BLaER1 (cell line): ENCODE data around the gene C6orf163.
"Not testable (repeated sequence)": the region's sequence is repeated elsewhere in the genome, so short reads cannot be mapped to it uniquely, and the experiment has no call there.

Experiments
- H3K27ac ChIP-seq: shearing (Covaris generic); formaldehyde crosslinking; 2 replicates; pipeline ENCODE4 v1.8.1; 2022
- H3K27me3 ChIP-seq: shearing (Covaris generic); formaldehyde crosslinking; 2 replicates; pipeline ENCODE4 v1.8.1; 2022
- H3K36me3 ChIP-seq: shearing (Covaris generic); formaldehyde crosslinking; 2 replicates; pipeline ENCODE4 v1.8.1; 2022
- H3K4me1 ChIP-seq: shearing (Covaris generic); formaldehyde crosslinking; 2 replicates; pipeline ENCODE4 v1.8.1; 2022
- H3K4me2 ChIP-seq: shearing (Covaris generic); formaldehyde crosslinking; 2 replicates; pipeline ENCODE4 v1.8.1; 2022
- H3K4me3 ChIP-seq: shearing (Covaris generic); formaldehyde crosslinking; 2 replicates; pipeline ENCODE4 v1.8.1; 2022
- H3K9ac ChIP-seq: shearing (Covaris generic); formaldehyde crosslinking; 2 replicates; pipeline ENCODE4 v1.8.1; 2022
- H3K9me3 ChIP-seq: shearing (Covaris generic); formaldehyde crosslinking; 2 replicates; pipeline ENCODE4 v1.8.1; 2022
- H4K20me1 ChIP-seq: shearing (Covaris generic); formaldehyde crosslinking; 2 replicates; pipeline ENCODE4 v1.8.1; 2022
- Cebpa-rat ChIP-seq: shearing (Covaris generic); IDR thresholded peaks from 2 replicates; pipeline ENCODE4 v1.8.1; 2022

The C6orf163 gene

GRCh38 chr6:87344731-87345130 is at the start of gene C6orf163:
C6orf163 (plus strand) TSS chr6:87344813; CDS start chr6:87345100, 287 bp downstream.
- no peaks in the 10 kb centered on the region for H3K36me3 ChIP-seq

GRCh38 chr6:87297119-87297518 is 47.5 kb upstream of the C6orf163 start:
- Histone ChIP-seq H3K36me3 (no peaks in the 10 kb centered on the region), H4K20me1 (no peaks in the 10 kb centered on the region), H3K27me3 (no peaks in the 10 kb centered on the region), H3K4me3 (no peak overlapping the region), H3K4me2 (no peak overlapping the region), H3K4me1 (no peaks in the 10 kb centered on the region), H3K9ac (no peak overlapping the region), H3K27ac (no peak overlapping the region), H3K9me3 (no peaks in the 10 kb centered on the region)
- no peak for TF ChIP-seq Cebpa-rat

More at GRCh38 chr6:87344731-87345130, at the start of gene C6orf163:
- Histone ChIP-seq H3K4me1 (no peaks in the 10 kb centered on the region), H3K27ac (no peak within 1 kb of the TSS), H3K9ac (no peak within 1 kb of the TSS), H3K4me2 (no peak within 1 kb of the TSS), H3K9me3 (no peaks in the 10 kb centered on the region), H3K27me3 (no peaks in the 10 kb centered on the region), H3K4me3 (no peak within 1 kb of the TSS), H4K20me1 (no peaks in the 10 kb centered on the region)
- TF ChIP-seq Cebpa-rat, result no peak

- not testable (repeated sequence) for H3K36me3 ChIP-seq, H3K4me2 ChIP-seq, H3K4me3 ChIP-seq
These were observed 43.3 kb upstream of the C6orf163 start for GRCh38 chr6:87301277-87301676.

GRCh38 chr6:87308970-87309369 is 35.6 kb upstream of the C6orf163 start:
- Histone ChIP-seq H3K9me3 (no peaks in the 10 kb centered on the region), H3K27me3 (no peaks in the 10 kb centered on the region), H3K27ac (no peak overlapping the region), H4K20me1 (no peaks in the 10 kb centered on the region), H3K4me3 (no peak overlapping the region), H3K9ac (no peak overlapping the region), H3K4me1 (no peaks in the 10 kb centered on the region), H3K4me2 (no peak overlapping the region), H3K36me3 (no peaks in the 10 kb centered on the region)
- TF ChIP-seq Cebpa-rat, result no peak

More at GRCh38 chr6:87301277-87301676, 43.3 kb upstream of the C6orf163 start:
- not testable (repeated sequence) for H4K20me1 ChIP-seq, H3K9me3 ChIP-seq, H3K27ac ChIP-seq, H3K27me3 ChIP-seq, H3K9ac ChIP-seq, H3K4me1 ChIP-seq

- no peaks in the 10 kb centered on the region for H3K4me1 ChIP-seq
- no peak overlapping the region for H3K9ac ChIP-seq
- H3K27ac ChIP-seq, result no peak overlapping the region
- no peak for TF ChIP-seq Cebpa-rat
- H3K4me3 ChIP-seq, result no peak overlapping the region
- H3K27me3 ChIP-seq, result no peaks in the 10 kb centered on the region
- H3K36me3 ChIP-seq, result no peaks in the 10 kb centered on the region
- no peaks in the 10 kb centered on the region for H4K20me1 ChIP-seq
- H3K9me3 ChIP-seq, result no peaks in the 10 kb centered on the region
- no peak overlapping the region for H3K4me2 ChIP-seq
These were observed 31.8 kb upstream of the C6orf163 start for GRCh38 chr6:87312860-87313259.

- no peaks in the 10 kb centered on the region for H3K36me3 ChIP-seq
- TF ChIP-seq Cebpa-rat, result no peak
- H4K20me1 ChIP-seq, result no peaks in the 10 kb centered on the region
- H3K27ac ChIP-seq, result no peak overlapping the region
- no peak overlapping the region for H3K9ac ChIP-seq
- H3K4me1 ChIP-seq, result no peaks in the 10 kb centered on the region
- H3K27me3 ChIP-seq, result no peaks in the 10 kb centered on the region
- no peak overlapping the region for H3K4me3 ChIP-seq
- H3K4me2 ChIP-seq, result no peak overlapping the region
- no peaks in the 10 kb centered on the region for H3K9me3 ChIP-seq
These were observed 29.5 kb upstream of the C6orf163 start for GRCh38 chr6:87315071-87315470.

- Histone ChIP-seq H3K4me3 (no peak overlapping the region), H3K4me2 (no peak overlapping the region), H3K4me1 (no peaks in the 10 kb centered on the region), H3K9me3 (no peaks in the 10 kb centered on the region), H3K36me3 (no peaks in the 10 kb centered on the region), H3K27ac (no peak overlapping the region), H4K20me1 (no peaks in the 10 kb centered on the region), H3K27me3 (no peaks in the 10 kb centered on the region), H3K9ac (no peak overlapping the region)
- TF ChIP-seq Cebpa-rat, result no peak
These were observed 25.2 kb upstream of the C6orf163 start for GRCh38 chr6:87319271-87319987.

- peak within 1 kb of the TSS; percentile 65 for H3K27ac ChIP-seq
- no peaks in the 10 kb centered on the region for H3K9me3 ChIP-seq
- peak within 1 kb of the TSS; percentile 60 for H3K4me2 ChIP-seq
- H3K4me3 ChIP-seq, result peak within 1 kb of the TSS; percentile 73
- H3K36me3 ChIP-seq, result no peaks in the 10 kb centered on the region
- no peaks in the 10 kb centered on the region for H4K20me1 ChIP-seq
- H3K9ac ChIP-seq, result peak within 1 kb of the TSS; percentile 75
- TF ChIP-seq Cebpa-rat, result no peak
- H3K4me1 ChIP-seq, result no peaks in the 10 kb centered on the region
- no peaks in the 10 kb centered on the region for H3K27me3 ChIP-seq
These were observed 22.1 kb upstream of the C6orf163 start, which contains the start of gene SMIM8 for GRCh38 chr6:87322304-87323212. SMIM8 (plus strand) TSS chr6:87322588; CDS start chr6:87337032, 14,444 bp downstream.

GRCh38 chr6:87323880-87324279 is 20.7 kb upstream of the C6orf163 start:
- H3K4me2 ChIP-seq, H4K20me1 ChIP-seq, H3K4me3 ChIP-seq, H3K4me1 ChIP-seq, H3K9ac ChIP-seq, H3K9me3 ChIP-seq, H3K27ac ChIP-seq, H3K36me3 ChIP-seq, H3K27me3 ChIP-seq: not testable (repeated sequence)

- Histone ChIP-seq H3K27ac (no peak overlapping the region), H3K9me3 (peaks cover 11% of the 10 kb centered on the region; the same call in 1 of the 2 replicates), H3K4me2 (peak overlapping the region; percentile 34), H3K27me3 (no peaks in the 10 kb centered on the region), H3K36me3 (no peaks in the 10 kb centered on the region), H3K9ac (no peak overlapping the region), H3K4me3 (no peak overlapping the region), H4K20me1 (no peaks in the 10 kb centered on the region), H3K4me1 (peaks cover 29% of the 10 kb centered on the region)
- no peak for TF ChIP-seq Cebpa-rat
These were observed 13.7 kb upstream of the C6orf163 start for GRCh38 chr6:87330961-87331360.
